Kidney (tissue), 14 donors: ENCODE data around the gene CDC6. TPM values are rescaled to one million over a fixed set of nuclear protein-coding genes. Genes with fewer than 3 reads are reported as not detected.
A peak's percentile ranks its signal among the peaks of the same experiment; 100 is the strongest.
"Not testable (repeated sequence)": the region's sequence is repeated elsewhere in the genome, so short reads cannot be mapped to it uniquely, and the experiment has no call there.

ENCODE experiments used
- DNase-seq, 5 donors: peaks; one replicate each; pipeline ENCODE4 v3.0.0-alpha.2; 2013 to 2020
- FAIRE-seq: peaks from 2 replicates; lab custom pipeline; 2012; peaks lifted over from hg19 to GRCh38; lab: Jason Lieb, UNC
- H3K27ac ChIP-seq, 2 donors: one replicate each; pipeline ENCODE4 v1.7.0; 2013; ENCODE audit warnings: low read depth in 2 of 2, low read length in 2 of 2, inconsistent platforms in 1 of 2
- H3K27me3 ChIP-seq: one replicate; pipeline ENCODE4 v1.7.1; 2013; ENCODE audit warnings: low read length, inconsistent platforms; ENCODE audit not compliant: control insufficient read depth, insufficient read depth
- H3K36me3 ChIP-seq, 3 donors: one replicate each; pipeline versions ENCODE4 v1.7.0 to v1.7.1; 2013; ENCODE audit warnings: low read length in 3 of 3, control low read depth in 1 of 3, inconsistent platforms in 1 of 3; ENCODE audit not compliant: insufficient read depth in 3 of 3, control insufficient read depth in 2 of 3
- H3K4me1 ChIP-seq, 3 donors: one replicate each; pipeline versions ENCODE4 v1.7.0 to v1.7.1; 2013; ENCODE audit warnings: low read length in 3 of 3, inconsistent platforms in 1 of 3, low read depth in 1 of 3; ENCODE audit not compliant: control insufficient read depth in 2 of 3, insufficient read depth in 2 of 3
- H3K4me3 ChIP-seq, 3 donors: one replicate each; pipeline versions ENCODE4 v1.7.0 to v1.8.1; 2013; ENCODE audit warnings: low read length in 3 of 3, control low read depth in 1 of 3, inconsistent platforms in 1 of 3
- H3K9ac ChIP-seq, 3 donors: one replicate each; pipeline versions ENCODE4 v1.7.0 to v1.7.1; 2013; ENCODE audit warnings: low read length in 3 of 3, control low read depth in 1 of 3, inconsistent platforms in 1 of 3
- H3K9me3 ChIP-seq, 3 donors: one replicate each; pipeline versions ENCODE4 v1.7.0 to v1.7.1; 2013; ENCODE audit warnings: low read length in 3 of 3, control low read depth in 1 of 3, inconsistent platforms in 1 of 3; ENCODE audit not compliant: control insufficient read depth in 2 of 3, insufficient read depth in 1 of 3
- intact Hi-C: fragments of 100-400 bp; cut with DNase I; formaldehyde crosslinking; loops from one replicate; pipeline ENCODE4 v1.11.1; 2022
- polyA plus RNA-seq: library from polyadenylated mRNA; stranded (reverse); fragments of 350-450 nt; fragmentation: Illumina TruSeq; extraction: RNeasy Lipid Tissue Mini Kit (QIAGEN cat#74804); gene quantifications from one replicate; pipeline ENCODE4 v1.2.3, GENCODE V29; 2014; ENCODE audit warnings: low read depth, low replicate concordance; ENCODE audit not compliant: insufficient read depth
- total RNA-seq: library from RNA; stranded (reverse); fragmentation: NEBNext Ultra II Directional; extraction: Animal tissue kit (Norgen Biotek cat#: 25700); gene quantifications from one replicate; pipeline ENCODE4 v1.2.1, GENCODE V29; 2021
- TF ChIP-seq, protein P1 (sequence below): IDR thresholded peaks from 3 replicates; pipeline ENCODE4 v1.5.1; 2012; ENCODE audit warnings: mild to moderate bottlenecking, moderate library complexity, borderline replicate concordance; ENCODE audit not compliant: insufficient read depth; ENCODE audit errors: extremely low read depth
- donor health status: control.
- donor health status: control.
- donor health status: control.
- donor health status: control.
- donor health status: control.
- donor health status: DM: yes; HTN: yes; CAD: no.
- donor health status: Normal renal cell carcinoma (clear cell type).

The CDC6 gene
- total and polyA plus RNA-seq, 2 donors from 2014 or later, result 0.49 to 1.7 TPM

DNA sequence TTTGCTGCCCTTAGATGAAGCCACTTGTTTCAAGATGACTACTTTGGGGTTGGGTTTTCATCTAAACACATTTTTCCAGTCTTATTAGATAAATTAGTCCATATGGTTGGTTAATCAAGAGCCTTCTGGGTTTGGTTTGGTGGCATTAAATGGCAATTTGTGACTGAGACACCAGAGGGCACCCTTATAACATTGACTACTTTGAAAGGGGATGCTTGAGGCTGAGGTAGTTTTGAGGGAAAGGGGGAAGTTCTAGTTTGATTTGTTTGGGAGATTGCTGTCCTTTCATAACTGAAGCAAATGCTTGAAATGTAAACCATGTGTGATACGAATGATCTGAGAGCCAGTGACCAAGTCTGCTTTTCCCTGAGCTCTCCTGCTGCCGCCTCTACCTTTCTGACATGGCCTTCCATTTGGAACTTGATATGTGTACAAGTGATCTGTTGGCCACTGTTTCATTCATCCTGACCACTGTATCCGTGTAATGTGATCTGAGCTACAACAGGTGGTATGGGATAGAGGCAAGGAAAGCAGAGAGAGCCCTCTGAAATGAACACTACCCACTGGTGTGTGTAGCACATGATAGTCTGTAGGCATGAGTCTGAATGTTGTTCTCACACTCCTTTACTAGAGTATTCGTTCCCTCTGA, 15.5 kb downstream of the CDC6 start:
- Histone ChIP-seq H3K27ac (no peak overlapping the region), H3K36me3 (peaks cover 0 to 3% (median 0%) of the 10 kb centered on the region in 3 donors), H3K4me3 (no peak overlapping the region), H3K9me3 (no peaks in the 10 kb centered on the region), H3K9ac (no peak overlapping the region), H3K27me3 (no peaks in the 10 kb centered on the region), H3K4me1 (peaks cover 6 to 26% (median 25%) of the 10 kb centered on the region in 3 donors)
- peak; percentile 13 for FAIRE-seq
- DNase-seq, result peak in 4 of 5 donors; percentile 56 to 88 (median 74)
- intact Hi-C loops, result no loop called here
- TF ChIP-seq, protein P1, sequence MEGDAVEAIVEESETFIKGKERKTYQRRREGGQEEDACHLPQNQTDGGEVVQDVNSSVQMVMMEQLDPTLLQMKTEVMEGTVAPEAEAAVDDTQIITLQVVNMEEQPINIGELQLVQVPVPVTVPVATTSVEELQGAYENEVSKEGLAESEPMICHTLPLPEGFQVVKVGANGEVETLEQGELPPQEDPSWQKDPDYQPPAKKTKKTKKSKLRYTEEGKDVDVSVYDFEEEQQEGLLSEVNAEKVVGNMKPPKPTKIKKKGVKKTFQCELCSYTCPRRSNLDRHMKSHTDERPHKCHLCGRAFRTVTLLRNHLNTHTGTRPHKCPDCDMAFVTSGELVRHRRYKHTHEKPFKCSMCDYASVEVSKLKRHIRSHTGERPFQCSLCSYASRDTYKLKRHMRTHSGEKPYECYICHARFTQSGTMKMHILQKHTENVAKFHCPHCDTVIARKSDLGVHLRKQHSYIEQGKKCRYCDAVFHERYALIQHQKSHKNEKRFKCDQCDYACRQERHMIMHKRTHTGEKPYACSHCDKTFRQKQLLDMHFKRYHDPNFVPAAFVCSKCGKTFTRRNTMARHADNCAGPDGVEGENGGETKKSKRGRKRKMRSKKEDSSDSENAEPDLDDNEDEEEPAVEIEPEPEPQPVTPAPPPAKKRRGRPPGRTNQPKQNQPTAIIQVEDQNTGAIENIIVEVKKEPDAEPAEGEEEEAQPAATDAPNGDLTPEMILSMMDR, result peak; percentile 77

DNA sequence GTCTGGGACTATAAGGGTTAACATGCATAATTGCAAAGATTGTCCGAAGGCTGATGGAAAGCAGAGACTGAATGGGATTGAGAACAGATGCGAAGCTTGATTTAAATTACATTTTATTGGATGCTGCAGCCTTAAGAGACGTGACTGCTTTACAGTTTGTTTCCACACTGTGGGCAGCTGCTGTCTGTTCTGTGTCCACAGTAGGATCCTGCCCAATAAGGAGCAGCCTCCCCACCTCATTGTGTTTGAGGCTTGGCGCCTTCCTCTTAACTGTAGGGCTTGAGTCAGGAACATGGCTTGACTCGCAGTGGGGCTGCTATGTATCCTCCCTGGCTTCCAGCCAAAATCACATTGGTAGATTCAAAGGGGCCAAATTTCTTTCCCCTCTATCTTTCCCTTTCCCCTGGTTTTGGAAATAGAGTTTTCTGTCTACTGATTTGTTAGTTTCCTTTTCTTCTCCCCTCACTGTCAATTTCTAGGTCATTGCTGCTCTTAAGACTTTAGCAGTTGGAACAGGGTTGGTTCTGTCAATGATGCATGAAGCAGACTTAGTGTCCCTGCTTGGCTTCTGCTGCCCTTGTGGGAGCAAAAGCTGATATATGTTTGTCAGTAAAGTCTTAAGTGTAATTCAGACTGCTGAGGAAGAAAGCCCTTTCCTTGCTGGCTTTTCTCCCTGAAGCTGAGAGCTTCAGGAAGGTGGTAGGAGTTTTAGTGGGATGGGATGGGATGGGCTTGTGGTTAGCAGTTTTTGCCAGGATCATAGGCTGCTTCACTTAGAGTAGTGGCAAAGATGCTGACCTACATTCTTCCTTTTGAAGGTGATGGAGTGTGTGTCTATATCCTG, 16.3 kb downstream of the CDC6 start:
- DNase-seq (peak in 2 of 5 donors; percentile 53 to 56), FAIRE-seq (no peak)
- no peak overlapping the region for H3K4me3 ChIP-seq
- H3K27ac ChIP-seq, result no peak overlapping the region
- TF ChIP-seq, protein P1, result no peak
- H3K27me3 ChIP-seq, result no peaks in the 10 kb centered on the region
- H3K36me3 ChIP-seq, result peaks cover 0 to 3% (median 0%) of the 10 kb centered on the region in 3 donors
- no peaks in the 10 kb centered on the region for H3K9me3 ChIP-seq
- intact Hi-C loops, result no loop called here
- H3K9ac ChIP-seq, result no peak overlapping the region
- peaks cover 6 to 32% (median 30%) of the 10 kb centered on the region in 3 donors for H3K4me1 ChIP-seq

DNA sequence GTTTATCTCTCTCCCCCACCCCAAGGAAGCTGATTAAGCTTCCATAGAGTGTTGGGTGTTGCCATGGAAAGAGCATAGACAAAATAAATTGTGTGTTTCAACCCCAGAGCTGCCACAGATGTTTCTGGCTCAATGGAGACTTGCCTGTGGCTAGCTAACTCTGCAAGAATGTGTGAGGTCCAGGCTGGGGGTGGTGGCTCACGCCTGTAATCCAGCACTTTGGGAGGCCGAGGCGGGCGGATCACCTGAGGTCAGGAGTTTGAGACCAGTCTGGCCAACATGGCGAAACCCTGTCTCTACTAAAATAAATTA, 16.8 kb downstream of the CDC6 start:
- intact Hi-C loops, DNase-seq, H3K4me3 ChIP-seq, H3K36me3 ChIP-seq, H3K9ac ChIP-seq, FAIRE-seq, H3K27me3 ChIP-seq, H3K27ac ChIP-seq, H3K9me3 ChIP-seq: not testable (repeated sequence)
- peaks cover 6 to 38% (median 35%) of the 10 kb centered on the region in 3 donors for H3K4me1 ChIP-seq

DNA sequence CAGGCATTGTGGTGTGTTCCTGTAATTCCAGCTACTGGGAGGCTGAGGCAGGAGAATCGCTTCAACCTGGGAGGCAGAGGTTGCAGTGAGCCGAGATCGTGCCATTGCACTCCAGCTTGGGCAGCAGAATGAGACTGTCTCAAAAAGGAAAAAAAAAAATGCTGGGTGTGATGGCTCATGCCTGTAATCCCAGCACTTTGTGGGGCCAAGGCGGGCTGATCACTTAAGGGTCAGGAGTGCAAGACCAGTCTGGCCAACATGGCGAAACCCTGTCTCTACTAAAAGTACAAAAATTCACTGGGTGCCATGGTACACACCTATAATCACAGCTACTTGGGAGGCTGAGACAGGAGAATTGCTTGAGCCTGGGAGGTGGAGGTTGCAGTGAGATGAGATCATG, 17.2 kb downstream of the CDC6 start:
- H3K4me1 ChIP-seq, result peaks cover 8 to 41% (median 38%) of the 10 kb centered on the region in 3 donors
- H3K27ac ChIP-seq, H3K36me3 ChIP-seq, FAIRE-seq, DNase-seq, H3K27me3 ChIP-seq, H3K9me3 ChIP-seq, H3K4me3 ChIP-seq, H3K9ac ChIP-seq: not testable (repeated sequence)
- intact Hi-C loops, result loop anchor here (5.0 kb wide), 1 partner anchor 47 kb away; no protein-coding TSS in a partner anchor
